ENCODE measurements around the gene ZNF333.
"Not testable (repeated sequence)": the region's sequence is repeated elsewhere in the genome, so short reads cannot be mapped to it uniquely, and the experiment has no call there.

ZNF333 gene

GRCh38 chr19:14778110-14778845 is 88.4 kb downstream of the ZNF333 start, which contains the start of gene ADGRE2:
TSS of gene ADGRE2 (minus strand) at chr19:14778560. CDS start at chr19:14776756, 1,804 bp downstream.
- H3K27me3 ChIP-seq (ENCODE audit: low read depth); H3K36me3 ChIP-seq (replicated peaks); H3K4me3 ChIP-seq; in situ Hi-C loops (cut with MboI; ENCODE audit: low sequenced_read_pairs); DNase-seq (ENCODE audit: low spot score in 2 of 2); H3K4me1 ChIP-seq; H3K9me3 ChIP-seq: not testable (repeated sequence)

- no peaks in the 10 kb centered on the region for H3K4me1 ChIP-seq
- H3K4me3 ChIP-seq = no peak overlapping the region
- no peak for DNase-seq (ENCODE audit: low spot score in 2 of 2)
- no peaks in the 10 kb centered on the region for H3K9me3 ChIP-seq
- in situ Hi-C loops (cut with MboI; ENCODE audit: low sequenced_read_pairs) = no loop called here
- H3K27me3 ChIP-seq (ENCODE audit: low read depth) = 0 out of 2 replicates have a peak, but pooled peaks cover 7% of the 10 kb centered on the region
- no peaks in the 10 kb centered on the region for H3K36me3 ChIP-seq (replicated peaks)
Measured at GRCh38 chr19:14779151-14779550, 89.3 kb downstream of the ZNF333 start.

GRCh38 chr19:14780622-14781225 is 90.9 kb downstream of the ZNF333 start:
- H3K9me3 ChIP-seq; DNase-seq (ENCODE audit: low spot score in 2 of 2); in situ Hi-C loops (cut with MboI; ENCODE audit: low sequenced_read_pairs); H3K4me1 ChIP-seq; H3K36me3 ChIP-seq (replicated peaks); H3K27me3 ChIP-seq (ENCODE audit: low read depth); H3K4me3 ChIP-seq: not testable (repeated sequence)

GRCh38 chr19:14781713-14782536 is 92.1 kb downstream of the ZNF333 start:
- DNase-seq (ENCODE audit: low spot score in 2 of 2); H3K27me3 ChIP-seq (ENCODE audit: low read depth); in situ Hi-C loops (cut with MboI; ENCODE audit: low sequenced_read_pairs); H3K9me3 ChIP-seq; H3K4me1 ChIP-seq; H3K4me3 ChIP-seq; H3K36me3 ChIP-seq (replicated peaks): not testable (repeated sequence)

GRCh38 chr19:14782626-14783409 is 93.0 kb downstream of the ZNF333 start:
- H3K4me3 ChIP-seq = no peak overlapping the region
- H3K4me1 ChIP-seq = no peaks in the 10 kb centered on the region
- no peaks in the 10 kb centered on the region for H3K36me3 ChIP-seq (replicated peaks)
- no peak for DNase-seq (ENCODE audit: low spot score in 2 of 2)
- no peaks in the 10 kb centered on the region for H3K9me3 ChIP-seq
- H3K27me3 ChIP-seq (ENCODE audit: low read depth) = no peaks in the 10 kb centered on the region
- in situ Hi-C loops (cut with MboI; ENCODE audit: low sequenced_read_pairs) = no loop called here
